Loucy (cell line): ENCODE data around the gene CHMP1A.

Source experiments
- H2AFZ ChIP-seq: fragments of 200-600 bp; sonication (generic); 2 replicates; pipeline ENCODE4 v1.6.0; 2016; ENCODE audit warnings: antibody characterized with exemption, mild to moderate bottlenecking, low read length, moderate library complexity
- H3F3A ChIP-seq: fragments of 200-600 bp; 2 replicates; pipeline ENCODE4 v1.6.0; 2016; ENCODE audit warnings: antibody characterized with exemption, low read depth, mild to moderate bottlenecking
- H3K27me3 ChIP-seq: fragments of 200-600 bp; sonication (generic); 2 replicates; pipeline ENCODE4 v1.6.1; 2014; ENCODE audit warnings: low read length, mild to moderate bottlenecking; ENCODE audit not compliant: insufficient read depth, poor library complexity, severe bottlenecking
- H3K36me3 ChIP-seq: fragments of 200-600 bp; sonication (generic); 2 replicates; pipeline ENCODE4 v1.6.1; 2016; ENCODE audit warnings: low read length; ENCODE audit not compliant: insufficient read depth
- H3K4me1 ChIP-seq: fragments of 200-600 bp; sonication (generic); 2 replicates; pipeline ENCODE4 v1.5.1; 2014; ENCODE audit warnings: low read length, mild to moderate bottlenecking; ENCODE audit not compliant: insufficient read depth, poor library complexity, severe bottlenecking
- H3K4me2 ChIP-seq: fragments of 200-600 bp; sonication (generic); 2 replicates; pipeline ENCODE4 v1.6.0; 2014; ENCODE audit warnings: antibody characterized with exemption, low read length, low read depth, mild to moderate bottlenecking; ENCODE audit not compliant: poor library complexity, severe bottlenecking
- H3K4me3 ChIP-seq: fragments of 200-600 bp; sonication (generic); 2 replicates; pipeline ENCODE4 v1.5.1; 2014; ENCODE audit warnings: low read length, mild to moderate bottlenecking, mixed read lengths; ENCODE audit not compliant: poor library complexity, severe bottlenecking
- H3K79me2 ChIP-seq: fragments of 200-600 bp; sonication (generic); 2 replicates; pipeline ENCODE4 v1.6.1; 2014; ENCODE audit warnings: low read length; ENCODE audit not compliant: insufficient read depth
- H3K9ac ChIP-seq: fragments of 200-600 bp; sonication (generic); 2 replicates; pipeline ENCODE4 v1.6.0; 2014; ENCODE audit warnings: mild to moderate bottlenecking, low read depth, low read length, moderate library complexity; ENCODE audit not compliant: poor library complexity, severe bottlenecking
- H3K9me2 ChIP-seq: fragments of 200-600 bp; sonication (generic); replicated peaks from 2 replicates; pipeline ENCODE4 v1.6.1; 2016; ENCODE audit warnings: low read depth, low read length, mixed read lengths
- H3K9me3 ChIP-seq: fragments of 200-600 bp; sonication (generic); 2 replicates; pipeline ENCODE4 v1.6.1; 2014; ENCODE audit warnings: mild to moderate bottlenecking, antibody characterized with exemption, low read length, low read depth; ENCODE audit not compliant: insufficient read depth
- H4K20me1 ChIP-seq: fragments of 200-600 bp; sonication (generic); 2 replicates; pipeline ENCODE4 v1.6.0; 2014; ENCODE audit warnings: antibody characterized with exemption, low read length, mild to moderate bottlenecking; ENCODE audit not compliant: insufficient read depth, poor library complexity, severe bottlenecking
- CTCF ChIP-seq: fragments of 200-600 bp; sonication (generic); conservative IDR thresholded peaks from 2 replicates; pipeline ENCODE4 v1.5.1; 2014; ENCODE audit warnings: mild to moderate bottlenecking, antibody characterized with exemption, low read length
- EZH2phosphoT487 ChIP-seq: fragments of 200-600 bp; IDR thresholded peaks from 2 replicates; pipeline ENCODE4 v1.6.1; 2018; ENCODE audit warnings: antibody characterized with exemption, mild to moderate bottlenecking, moderate library complexity, borderline replicate concordance

CHMP1A gene

GRCh38 chr16:89670496-89671431 lies 13.3 kb upstream of the CHMP1A start:
- peaks cover 30% of the 10 kb centered on the region for H3K4me1 ChIP-seq
- no peaks in the 10 kb centered on the region for H3F3A ChIP-seq
- H2AFZ ChIP-seq = no peak overlapping the region
- no peaks in the 10 kb centered on the region for H3K36me3 ChIP-seq
- H3K27me3 ChIP-seq = no peaks in the 10 kb centered on the region
- H4K20me1 ChIP-seq = no peaks in the 10 kb centered on the region
- H3K79me2 ChIP-seq = no peaks in the 10 kb centered on the region
- H3K4me3 ChIP-seq = no peak overlapping the region
- no peak overlapping the region for H3K9ac ChIP-seq
- H3K9me3 ChIP-seq = no peaks in the 10 kb centered on the region
- TF ChIP-seq CTCF (no peak), EZH2phosphoT487 (no peak)
- no peaks in the 10 kb centered on the region for H3K9me2 ChIP-seq
- peak overlapping the region; percentile 39 for H3K4me2 ChIP-seq

- Histone ChIP-seq H3K27me3 (no peaks in the 10 kb centered on the region), H3K4me1 (peaks cover 30% of the 10 kb centered on the region), H3F3A (no peaks in the 10 kb centered on the region), H3K9me2 (no peaks in the 10 kb centered on the region), H3K9me3 (no peaks in the 10 kb centered on the region), H4K20me1 (no peaks in the 10 kb centered on the region), H3K36me3 (no peaks in the 10 kb centered on the region), H3K4me2 (no peak overlapping the region), H3K4me3 (no peak overlapping the region), H3K79me2 (no peaks in the 10 kb centered on the region), H2AFZ (no peak overlapping the region), H3K9ac (no peak overlapping the region)
- TF ChIP-seq EZH2phosphoT487 (no peak), CTCF (no peak)
Observed at GRCh38 chr16:89669755-89670154, 12.2 kb upstream of the CHMP1A start.

- Histone ChIP-seq H4K20me1 (no peaks in the 10 kb centered on the region), H3K27me3 (no peaks in the 10 kb centered on the region), H3K79me2 (no peaks in the 10 kb centered on the region), H3K4me3 (peak overlapping the region; percentile 28), H3K9ac (no peak overlapping the region), H3K4me2 (peak overlapping the region; percentile 38), H3K9me3 (no peaks in the 10 kb centered on the region), H3K36me3 (no peaks in the 10 kb centered on the region), H3K9me2 (no peaks in the 10 kb centered on the region), H3F3A (no peaks in the 10 kb centered on the region), H2AFZ (no peak overlapping the region), H3K4me1 (peaks cover 30% of the 10 kb centered on the region)
- no peak for TF ChIP-seq EZH2phosphoT487
Observed at GRCh38 chr16:89668790-89669158, 11.3 kb upstream of the CHMP1A start.

- H2AFZ ChIP-seq = no peak overlapping the region
- no peak overlapping the region for H3K4me3 ChIP-seq
- no peaks in the 10 kb centered on the region for H3K36me3 ChIP-seq
- H3K4me2 ChIP-seq = peak overlapping the region; percentile 38
- H3K9ac ChIP-seq = no peak overlapping the region
- H3K27me3 ChIP-seq = no peaks in the 10 kb centered on the region
- H3K9me2 ChIP-seq = no peaks in the 10 kb centered on the region
- no peaks in the 10 kb centered on the region for H3F3A ChIP-seq
- no peaks in the 10 kb centered on the region for H3K9me3 ChIP-seq
- peaks cover 25% of the 10 kb centered on the region for H3K4me1 ChIP-seq
- H3K79me2 ChIP-seq = no peaks in the 10 kb centered on the region
- no peaks in the 10 kb centered on the region for H4K20me1 ChIP-seq
- TF ChIP-seq CTCF = no peak
- TF ChIP-seq EZH2phosphoT487 = no peak
Observed at GRCh38 chr16:89667633-89668032, 10.1 kb upstream of the CHMP1A start.
